SK-N-SH treated with all-trans-retinoic acid at 6 μM for 48 hours (cell line): Measurements from ENCODE around the gene MTA1.

ENCODE experiments used
- ATAC-seq: fragments of 200-7000 bp; cut with Tn5 transposase; 3 replicates; pipeline ENCODE4 v1.9.1; 2020; ENCODE audit warnings: mild to moderate bottlenecking, moderate library complexity
- ARNTL ChIP-seq: fragments of 450-650 bp; formaldehyde crosslinking; IDR thresholded peaks from 2 replicates; pipeline ENCODE4 v1.5.0; 2020; ENCODE audit warnings: low read depth, mild to moderate bottlenecking, moderate library complexity, borderline replicate concordance
- BACH2 ChIP-seq: fragments of 250-450 bp; sonication (Bioruptor Pico); IDR thresholded peaks from 2 replicates; pipeline ENCODE4 v1.9.0; 2021; ENCODE audit warnings: mild to moderate bottlenecking, borderline replicate concordance
- CREB5 ChIP-seq: fragments of 250-450 bp; sonication (Bioruptor Pico); IDR thresholded peaks from 2 replicates; pipeline ENCODE4 v1.5.1; 2020; ENCODE audit warnings: low read depth, mild to moderate bottlenecking, moderate library complexity
- CSRNP3 ChIP-seq: fragments of 250-450 bp; sonication (Bioruptor Pico); IDR thresholded peaks from 2 replicates; pipeline ENCODE4 v1.5.1; 2021; ENCODE audit warnings: mild to moderate bottlenecking, moderate library complexity
- ESRRG ChIP-seq: fragments of 250-450 bp; sonication (Bioruptor Pico); IDR thresholded peaks from 2 replicates; pipeline ENCODE4 v1.6.1; 2021; ENCODE audit warnings: mild to moderate bottlenecking
- OSR1 ChIP-seq: fragments of 250-450 bp; sonication (Bioruptor Pico); IDR thresholded peaks from 2 replicates; pipeline ENCODE4 v1.8.0; 2022; ENCODE audit warnings: moderate library complexity, mild to moderate bottlenecking, inconsistent platforms
- PATZ1 ChIP-seq: fragments of 250-450 bp; sonication (Bioruptor Pico); IDR thresholded peaks from 2 replicates; pipeline ENCODE4 v1.8.0; 2020; ENCODE audit warnings: mild to moderate bottlenecking, moderate library complexity, borderline replicate concordance
- PPARA ChIP-seq: fragments of 250-450 bp; sonication (Bioruptor Pico); IDR thresholded peaks from 2 replicates; pipeline ENCODE4 v1.5.0; 2020; ENCODE audit warnings: mild to moderate bottlenecking, borderline replicate concordance
- RARB ChIP-seq: fragments of 250-450 bp; sonication (Bioruptor Pico); IDR thresholded peaks from 2 replicates; pipeline ENCODE4 v1.8.0; 2021; ENCODE audit warnings: mild to moderate bottlenecking, moderate library complexity
- ZFP30 ChIP-seq: fragments of 450-650 bp; formaldehyde crosslinking; IDR thresholded peaks from 2 replicates; pipeline ENCODE4 v1.5.0; 2022; ENCODE audit warnings: mild to moderate bottlenecking, moderate library complexity
- ZNF565 ChIP-seq: fragments of 450-650 bp; formaldehyde crosslinking; conservative IDR thresholded peaks from 2 replicates; pipeline ENCODE4 v1.5.0; 2020; ENCODE audit warnings: low read depth, mild to moderate bottlenecking, moderate library complexity
- ZNF70 ChIP-seq: fragments of 450-650 bp; formaldehyde crosslinking; IDR thresholded peaks from 2 replicates; pipeline ENCODE4 v1.5.0; 2020; ENCODE audit warnings: mild to moderate bottlenecking, moderate library complexity
- ZNF8 ChIP-seq: fragments of 450-650 bp; formaldehyde crosslinking; IDR thresholded peaks from 2 replicates; pipeline ENCODE4 v1.5.0; 2020; ENCODE audit warnings: mild to moderate bottlenecking, moderate library complexity

MTA1 gene

GRCh38 chr14:105517096-105517495 is 97.5 kb downstream of the MTA1 start:
- ATAC-seq, result no peak
- TF ChIP-seq ZNF565 (CRISPR knock-in tag) (no peak), ZFP30 (CRISPR knock-in tag) (no peak), ZNF70 (no peak), PPARA (CRISPR knock-in tag) (no peak), ZNF8 (CRISPR knock-in tag) (no peak), BACH2 (CRISPR knock-in tag) (no peak), CSRNP3 (CRISPR knock-in tag) (no peak), CREB5 (CRISPR knock-in tag) (no peak)

- TF ChIP-seq ESRRG (CRISPR knock-in tag) (no peak), OSR1 (CRISPR knock-in tag) (no peak), RARB (CRISPR knock-in tag) (no peak), ARNTL (CRISPR knock-in tag) (no peak), PATZ1 (CRISPR knock-in tag) (no peak), ZNF8 (CRISPR knock-in tag) (no peak)
- no peak for ATAC-seq
Observed at GRCh38 chr14:105519946-105520698, 100.5 kb downstream of the MTA1 start.
